Measurements from ENCODE around the gene SLC28A1. TPM values are rescaled to one million over a fixed set of nuclear protein-coding genes. Genes with fewer than 3 reads are reported as not detected.

The SLC28A1 gene
- polyA plus RNA-seq, 1 of the 3 experiments (the other 2 are of a cell fraction) = not detected

DNA sequence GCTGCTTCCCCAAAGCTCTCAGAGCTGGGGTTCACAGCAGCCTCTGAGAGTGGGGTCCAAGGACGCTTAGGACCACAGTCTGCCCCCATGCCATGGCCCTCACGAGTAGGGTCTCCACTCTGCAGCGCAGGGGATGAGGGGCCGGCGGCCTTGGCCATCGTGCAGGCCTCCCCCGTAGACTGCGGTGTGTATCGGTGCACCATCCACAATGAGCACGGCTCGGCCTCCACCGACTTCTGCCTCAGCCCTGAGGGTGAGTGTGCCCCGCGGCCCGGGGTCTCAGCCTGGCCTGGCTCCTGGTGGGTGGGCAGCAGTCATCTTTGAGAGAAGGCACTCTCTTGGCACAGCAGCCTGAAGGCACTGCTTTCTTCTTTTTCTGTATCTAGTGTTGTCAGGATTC lies 24.8 kb upstream of the SLC28A1 start:
- TF ChIP-seq IRF3 (IDR thresholded peaks at IDR 0.05; ENCODE audit: low read depth, low read length) = no peak
- TF ChIP-seq GATA2 (CRISPR knock-in tag; IDR thresholded peaks at IDR 0.05) = no peak
- no peak for TF ChIP-seq USF1 (IDR thresholded peaks at IDR 0.05; ENCODE audit: borderline replicate concordance, low read depth)
- no peak for TF ChIP-seq FOXJ3 (CRISPR knock-in tag; IDR thresholded peaks at IDR 0.05)
- no peak for TF ChIP-seq FOXM1 (IDR thresholded peaks at IDR 0.05; ENCODE audit: low read depth)
- TF ChIP-seq EP300 (IDR thresholded peaks at IDR 0.05; ENCODE audit: borderline replicate concordance in 1 of 2, low read depth in 1 of 2, low read length in 1 of 2) = no peak
- no peak for TF ChIP-seq JUND (IDR thresholded peaks at IDR 0.05)
- TF ChIP-seq ELF1 (IDR thresholded peaks at IDR 0.05) = no peak
- no peak for TF ChIP-seq SIN3A (IDR thresholded peaks at IDR 0.05; ENCODE audit: borderline replicate concordance, low read depth, low read length)
- TF ChIP-seq TAF1 (IDR thresholded peaks at IDR 0.05; ENCODE audit: borderline replicate concordance, low read depth, low read length) = no peak
- TF ChIP-seq FOSL2 (IDR thresholded peaks at IDR 0.05; ENCODE audit: borderline replicate concordance, low read depth) = no peak
- no peak for TF ChIP-seq RAD21 (IDR thresholded peaks at IDR 0.05; ENCODE audit: low read length)
- TF ChIP-seq POLR2AphosphoS5 (IDR thresholded peaks at IDR 0.05; ENCODE audit: low read depth, low read length) = no peak
- no peak for TF ChIP-seq PBX3 (IDR thresholded peaks at IDR 0.05)
- TF ChIP-seq, protein P1, sequence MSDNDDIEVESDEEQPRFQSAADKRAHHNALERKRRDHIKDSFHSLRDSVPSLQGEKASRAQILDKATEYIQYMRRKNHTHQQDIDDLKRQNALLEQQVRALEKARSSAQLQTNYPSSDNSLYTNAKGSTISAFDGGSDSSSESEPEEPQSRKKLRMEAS (IDR thresholded peaks at IDR 0.05; ENCODE audit: low read depth) = no peak
- TF ChIP-seq NFIC (IDR thresholded peaks at IDR 0.05; ENCODE audit: borderline replicate concordance) = no peak
- TF ChIP-seq REST (IDR thresholded peaks at IDR 0.05; ENCODE audit: low read depth, low read length) = no peak
- TF ChIP-seq YY1 (IDR thresholded peaks at IDR 0.05; ENCODE audit: low read depth) = no peak
- no peak for TF ChIP-seq NRF1 (IDR thresholded peaks at IDR 0.05; ENCODE audit: low read depth, low read length)
- Histone ChIP-seq H3F3A (replicated peaks; ENCODE audit: insufficient read depth) (no peaks in the 10 kb centered on the region), H3K27ac (ENCODE audit: low read depth in 2 of 2, low read length in 1 of 2) (no peak overlapping the region), H3K9ac (no peak overlapping the region), H3K9me2 (no peaks in the 10 kb centered on the region), H3K4me1 (ENCODE audit: control insufficient read depth in 1 of 2, insufficient read depth in 2 of 2, low read depth in 1 of 2, low read length in 1 of 2) (peaks cover 0 to 6% of the 10 kb centered on the region in 2 experiments; a peak in 1 of 4 replicates), H3K36me3 (replicated peaks in 1 of 2; ENCODE audit: control insufficient read depth in 1 of 2, insufficient read depth in 2 of 2, low read length in 1 of 2) (no peaks in the 10 kb centered on the region), H3K27me3 (ENCODE audit: insufficient read depth) (no peaks in the 10 kb centered on the region), H3K4me2 (no peak overlapping the region), H3K79me2 (ENCODE audit: insufficient read depth) (no peaks in the 10 kb centered on the region), H3K9me3 (no peaks in the 10 kb centered on the region), H4K20me1 (ENCODE audit: insufficient read depth) (no peaks in the 10 kb centered on the region), H3K4me3 (ENCODE audit: low read depth in 2 of 2, low read length in 1 of 2) (no peak overlapping the region), H2AFZ (ENCODE audit: low read depth) (no peak overlapping the region)
- DNase-seq = no peak
- WGBS (ENCODE audit: low lambda C conversion rate) = 78% methylated on average over 7 of the region's 15 CpGs
- ChIA-PET CTCF (no interaction called here), POLR2A (no interaction called here)

Measured in SK-N-SH (cell line).